OCI-M2 (cell line): ENCODE results near the gene LAMA2.
"Not testable (repeated sequence)": the region's sequence is repeated elsewhere in the genome, so short reads cannot be mapped to it uniquely, and the experiment has no call there.

Source experiments
- DNase-seq: peaks from one replicate; lab custom pipeline; 2025; ENCODE audit not compliant: unreplicated experiment; lab: John Stamatoyannopoulos, UW

The LAMA2 gene

GRCh38 chr6:129172279-129172995 lies 289.5 kb downstream of the LAMA2 start:
- DNase-seq = not testable (repeated sequence)

- DNase-seq = no peak
These were observed 292.1 kb downstream of the LAMA2 start for GRCh38 chr6:129175066-129175465.

- DNase-seq = no peak
These were observed 294.9 kb downstream of the LAMA2 start for GRCh38 chr6:129177801-129178200.

- no peak for DNase-seq
These were observed 296.3 kb downstream of the LAMA2 start for GRCh38 chr6:129179283-129179682.

- DNase-seq = no peak
These were observed 298.1 kb downstream of the LAMA2 start for GRCh38 chr6:129181001-129181400.

GRCh38 chr6:129183187-129183591 lies 300.3 kb downstream of the LAMA2 start:
- DNase-seq = no peak

- no peak for DNase-seq
These were observed 300.9 kb downstream of the LAMA2 start for GRCh38 chr6:129183681-129184301.

- DNase-seq = no peak
These were observed 301.4 kb downstream of the LAMA2 start for GRCh38 chr6:129184324-129184723.

- no peak for DNase-seq
These were observed 301.9 kb downstream of the LAMA2 start for GRCh38 chr6:129184808-129185366.

- no peak for DNase-seq
These were observed 304.1 kb downstream of the LAMA2 start for GRCh38 chr6:129186988-129187387.

- no peak for DNase-seq
These were observed 305.4 kb downstream of the LAMA2 start for GRCh38 chr6:129188306-129188705.

- DNase-seq = no peak
These were observed 305.9 kb downstream of the LAMA2 start for GRCh38 chr6:129188795-129189194.

- no peak for DNase-seq
These were observed 306.3 kb downstream of the LAMA2 start for GRCh38 chr6:129189266-129189665.

- no peak for DNase-seq
These were observed 308.3 kb downstream of the LAMA2 start for GRCh38 chr6:129191235-129191634.

GRCh38 chr6:129192458-129192989 lies 309.6 kb downstream of the LAMA2 start:
- no peak for DNase-seq

GRCh38 chr6:129194306-129194941 lies 311.5 kb downstream of the LAMA2 start:
- DNase-seq = no peak

GRCh38 chr6:129195161-129195560 lies 312.2 kb downstream of the LAMA2 start:
- DNase-seq = no peak

GRCh38 chr6:129195643-129196042 lies 312.7 kb downstream of the LAMA2 start:
- DNase-seq = no peak

- DNase-seq = no peak
These were observed 314.2 kb downstream of the LAMA2 start for GRCh38 chr6:129197154-129197553.

GRCh38 chr6:129200151-129200550 lies 317.2 kb downstream of the LAMA2 start:
- no peak for DNase-seq

GRCh38 chr6:129203190-129203900 lies 320.4 kb downstream of the LAMA2 start:
- DNase-seq = no peak
